ENCODE measurements around the gene SCAF11.
A peak's percentile ranks its signal among the peaks of the same experiment; 100 is the strongest.
"Not testable (repeated sequence)": the region's sequence is repeated elsewhere in the genome, so short reads cannot be mapped to it uniquely, and the experiment has no call there.

SCAF11 gene, protein sequence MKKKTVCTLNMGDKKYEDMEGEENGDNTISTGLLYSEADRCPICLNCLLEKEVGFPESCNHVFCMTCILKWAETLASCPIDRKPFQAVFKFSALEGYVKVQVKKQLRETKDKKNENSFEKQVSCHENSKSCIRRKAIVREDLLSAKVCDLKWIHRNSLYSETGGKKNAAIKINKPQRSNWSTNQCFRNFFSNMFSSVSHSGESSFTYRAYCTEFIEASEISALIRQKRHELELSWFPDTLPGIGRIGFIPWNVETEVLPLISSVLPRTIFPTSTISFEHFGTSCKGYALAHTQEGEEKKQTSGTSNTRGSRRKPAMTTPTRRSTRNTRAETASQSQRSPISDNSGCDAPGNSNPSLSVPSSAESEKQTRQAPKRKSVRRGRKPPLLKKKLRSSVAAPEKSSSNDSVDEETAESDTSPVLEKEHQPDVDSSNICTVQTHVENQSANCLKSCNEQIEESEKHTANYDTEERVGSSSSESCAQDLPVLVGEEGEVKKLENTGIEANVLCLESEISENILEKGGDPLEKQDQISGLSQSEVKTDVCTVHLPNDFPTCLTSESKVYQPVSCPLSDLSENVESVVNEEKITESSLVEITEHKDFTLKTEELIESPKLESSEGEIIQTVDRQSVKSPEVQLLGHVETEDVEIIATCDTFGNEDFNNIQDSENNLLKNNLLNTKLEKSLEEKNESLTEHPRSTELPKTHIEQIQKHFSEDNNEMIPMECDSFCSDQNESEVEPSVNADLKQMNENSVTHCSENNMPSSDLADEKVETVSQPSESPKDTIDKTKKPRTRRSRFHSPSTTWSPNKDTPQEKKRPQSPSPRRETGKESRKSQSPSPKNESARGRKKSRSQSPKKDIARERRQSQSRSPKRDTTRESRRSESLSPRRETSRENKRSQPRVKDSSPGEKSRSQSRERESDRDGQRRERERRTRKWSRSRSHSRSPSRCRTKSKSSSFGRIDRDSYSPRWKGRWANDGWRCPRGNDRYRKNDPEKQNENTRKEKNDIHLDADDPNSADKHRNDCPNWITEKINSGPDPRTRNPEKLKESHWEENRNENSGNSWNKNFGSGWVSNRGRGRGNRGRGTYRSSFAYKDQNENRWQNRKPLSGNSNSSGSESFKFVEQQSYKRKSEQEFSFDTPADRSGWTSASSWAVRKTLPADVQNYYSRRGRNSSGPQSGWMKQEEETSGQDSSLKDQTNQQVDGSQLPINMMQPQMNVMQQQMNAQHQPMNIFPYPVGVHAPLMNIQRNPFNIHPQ (N-terminal part only)

DNA sequence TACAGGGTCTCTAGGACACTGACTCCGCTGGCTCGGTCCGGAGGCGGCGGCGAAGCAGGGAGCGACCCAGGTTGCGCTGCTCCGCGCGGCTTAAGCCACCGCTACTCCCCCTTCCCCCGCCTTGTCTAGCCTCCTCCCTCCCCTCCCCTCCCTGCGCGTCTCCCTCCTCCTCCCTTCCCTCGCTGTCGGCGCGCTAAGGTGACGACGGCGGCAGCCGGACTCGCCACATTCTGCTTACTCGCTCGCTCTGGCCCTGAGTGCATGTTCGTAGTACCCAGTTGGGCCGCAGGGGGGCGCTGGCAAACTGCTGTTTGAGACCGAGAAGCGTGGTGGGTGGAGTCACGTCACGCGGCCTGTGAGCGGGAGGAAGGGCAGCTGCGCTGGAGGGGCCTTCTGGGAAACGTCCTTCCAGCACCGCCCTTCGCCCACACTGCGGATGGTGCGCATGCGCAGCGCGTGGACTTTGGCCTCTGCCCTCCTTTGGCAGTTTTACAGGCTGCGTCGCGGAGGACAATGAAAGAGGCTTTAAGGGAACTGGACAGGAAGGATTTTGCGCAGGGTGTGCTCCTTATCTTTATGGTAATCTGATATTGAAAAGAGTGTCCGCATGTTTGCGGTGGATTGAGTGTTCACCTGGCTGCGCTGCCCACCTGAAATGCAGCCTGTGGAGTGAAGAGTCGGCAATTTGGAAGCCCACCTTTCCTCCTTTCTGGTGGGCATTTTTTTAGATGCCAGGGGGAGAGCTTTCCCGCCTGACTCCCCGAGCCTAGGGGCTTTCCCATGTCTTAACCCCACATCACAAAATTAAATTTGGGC, at the start of gene SCAF11:
SCAF11 (minus strand) TSS at position 107 of the 816 bp plus-strand sequence. CDS start 26,407 bp downstream, outside the sequence.
- DNase-seq: peak; percentile 100

DNA sequence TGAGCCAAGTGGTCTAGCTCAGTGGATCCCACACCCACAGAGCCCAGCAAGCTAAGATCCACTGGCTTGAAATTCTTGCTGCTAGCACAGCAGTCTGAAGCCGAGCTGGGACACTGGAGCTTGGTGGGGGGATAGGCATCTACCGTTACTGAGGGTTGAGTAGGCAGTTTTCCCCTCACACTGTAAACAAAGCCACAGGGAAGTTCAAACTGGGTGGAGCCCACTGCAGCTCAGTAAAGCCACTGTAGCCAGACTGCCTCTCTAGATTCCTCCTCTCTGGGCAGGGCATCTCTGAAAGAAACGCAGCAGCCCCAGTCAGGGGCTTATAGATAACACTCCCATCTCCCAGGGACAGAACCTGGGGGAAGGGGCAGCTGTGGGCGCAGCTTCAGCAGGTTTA, 46.7 kb upstream of the SCAF11 start:
- not testable (repeated sequence) for DNase-seq

DNA sequence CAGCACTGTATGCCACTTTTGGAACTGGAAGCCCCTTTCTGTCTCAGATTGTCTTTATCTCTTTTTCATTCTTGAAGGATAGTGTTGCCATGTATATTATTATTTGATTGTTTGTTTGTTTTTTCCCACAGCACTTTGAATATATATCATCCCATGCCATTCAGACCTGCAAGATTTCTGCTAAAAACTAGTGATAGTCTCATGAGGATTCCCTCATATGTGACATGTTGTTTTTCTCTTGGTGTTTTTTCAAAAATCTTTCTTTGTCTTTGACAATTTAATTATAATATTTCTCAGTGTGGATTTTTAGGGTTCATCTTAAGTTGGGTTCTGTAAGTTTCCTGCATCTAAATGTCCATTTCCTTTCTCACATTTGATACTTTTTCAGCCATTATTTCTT, 36.8 kb upstream of the SCAF11 start:
- no peak for DNase-seq

- DNase-seq: no peak
These were observed 33.7 kb upstream of the SCAF11 start for GRCh38 chr12:46024099-46024498.

DNA sequence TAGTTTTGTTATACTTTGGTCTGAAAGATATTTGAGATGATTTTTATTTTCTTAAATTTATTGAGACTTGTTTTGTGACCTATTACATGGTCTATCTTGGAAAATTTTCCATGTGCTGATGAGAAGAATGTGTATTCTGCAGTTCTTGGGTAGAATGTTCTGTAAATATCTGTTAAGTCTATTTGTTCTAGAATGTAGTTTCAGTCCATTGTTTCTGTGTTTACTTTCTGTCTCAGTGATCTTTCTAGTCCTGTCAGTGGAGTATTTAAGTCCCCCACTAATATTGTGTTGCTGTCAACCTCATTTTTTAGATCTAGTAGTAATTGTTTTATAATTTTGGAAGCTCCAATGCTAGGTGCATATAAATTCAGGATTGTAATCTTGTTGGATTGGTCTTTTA, 30.4 kb upstream of the SCAF11 start:
- DNase-seq: no peak

DNA sequence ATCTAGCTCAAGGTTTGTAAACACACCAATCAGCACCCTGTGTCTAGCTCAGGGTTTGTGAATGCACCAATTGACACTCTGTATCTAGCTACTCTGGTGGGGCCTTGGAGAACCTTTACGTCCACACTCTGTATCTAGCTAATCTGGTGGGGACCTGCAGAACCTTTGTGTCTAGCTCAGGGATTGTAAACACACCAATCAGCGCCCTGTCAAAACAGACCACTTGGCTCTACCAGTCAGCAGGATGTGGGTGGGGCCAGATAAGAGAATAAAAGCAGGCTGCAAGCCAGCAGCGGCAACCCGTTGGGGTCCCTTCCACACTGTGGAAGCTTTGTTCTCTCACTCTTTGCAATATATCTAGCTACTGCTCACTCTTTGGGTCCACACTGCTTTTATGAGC, 28.3 kb upstream of the SCAF11 start:
- DNase-seq: not testable (repeated sequence)

DNA sequence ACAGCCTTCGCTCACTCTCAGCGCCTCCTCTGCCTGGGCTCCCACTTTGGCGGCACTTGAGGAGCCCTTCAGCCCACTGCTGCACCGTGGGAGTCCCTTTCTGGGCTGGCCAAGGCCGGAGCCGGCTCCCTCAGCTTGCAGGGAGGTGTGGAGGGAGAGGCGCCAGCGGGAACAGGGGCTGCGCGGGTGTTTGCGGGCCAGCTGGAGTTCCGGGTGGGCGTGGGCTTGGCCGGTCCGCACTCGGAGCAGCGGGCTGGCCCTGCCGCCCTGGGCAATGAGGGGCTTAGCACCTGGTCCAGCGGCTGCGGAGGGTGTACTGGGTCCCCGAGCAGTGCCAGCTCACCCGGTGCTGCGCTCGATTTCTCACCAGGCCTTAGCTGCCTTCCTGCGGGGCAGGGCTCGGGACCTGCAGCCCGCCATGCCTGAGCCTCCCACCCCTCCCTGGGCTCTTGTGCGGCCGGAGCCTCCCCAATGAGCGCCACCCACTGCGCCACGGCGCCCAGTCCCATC, 27.5 kb upstream of the SCAF11 start:
- DNase-seq: not testable (repeated sequence)

- DNase-seq: no peak
These were observed 15.4 kb upstream of the SCAF11 start for GRCh38 chr12:46005823-46006222.

DNA sequence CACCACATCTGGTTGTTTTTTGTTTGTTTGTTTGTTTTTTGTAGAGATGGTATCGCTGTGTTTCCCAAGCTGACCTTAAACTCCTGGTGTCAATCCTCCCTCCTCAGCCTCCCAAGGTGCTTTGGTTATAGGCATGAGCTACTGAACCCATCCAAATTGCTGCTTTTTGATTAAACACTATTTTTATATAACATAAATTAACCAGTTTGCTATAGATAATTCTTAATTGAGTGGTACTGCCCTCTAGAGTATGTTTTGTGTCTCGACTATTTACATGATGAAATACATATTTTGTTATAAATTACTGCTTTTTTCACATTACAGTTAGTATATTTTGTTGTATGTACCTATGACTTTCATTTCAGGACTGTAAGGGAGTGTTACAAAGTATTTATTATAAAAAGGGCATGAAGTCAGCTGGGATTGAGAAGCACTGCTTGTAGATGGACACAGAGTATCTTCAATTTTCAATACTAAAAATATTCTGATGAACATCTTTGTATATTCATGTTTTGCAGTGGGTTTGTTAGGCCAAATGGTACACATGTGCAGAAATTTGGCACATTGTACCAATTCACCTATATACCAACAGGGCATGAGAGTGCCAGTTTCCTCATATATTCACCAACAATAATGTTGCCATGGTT, 14.9 kb upstream of the SCAF11 start:
- peak; percentile 19 for DNase-seq

DNA sequence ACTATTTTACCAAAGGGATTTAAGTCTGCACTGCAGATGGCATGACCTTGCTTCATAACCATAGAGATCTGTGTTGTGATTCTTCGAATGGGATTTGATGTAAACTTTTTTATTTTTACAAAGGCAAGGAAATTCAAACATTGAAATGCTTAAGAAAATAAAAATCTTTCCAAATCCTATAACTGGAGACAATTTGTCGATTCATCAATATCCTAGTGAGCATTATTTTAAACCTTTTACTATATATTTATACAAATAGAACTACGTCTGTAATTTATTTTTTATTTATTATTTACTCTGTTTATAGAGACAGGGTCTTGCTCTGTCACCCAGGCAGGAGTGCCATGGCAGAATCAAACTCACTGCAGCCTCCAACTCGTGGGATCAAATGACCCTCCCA, 14.3 kb upstream of the SCAF11 start:
- no peak for DNase-seq

GRCh38 chr12:46000076-46000475, 9.7 kb upstream of the SCAF11 start:
- DNase-seq: not testable (repeated sequence)

DNA sequence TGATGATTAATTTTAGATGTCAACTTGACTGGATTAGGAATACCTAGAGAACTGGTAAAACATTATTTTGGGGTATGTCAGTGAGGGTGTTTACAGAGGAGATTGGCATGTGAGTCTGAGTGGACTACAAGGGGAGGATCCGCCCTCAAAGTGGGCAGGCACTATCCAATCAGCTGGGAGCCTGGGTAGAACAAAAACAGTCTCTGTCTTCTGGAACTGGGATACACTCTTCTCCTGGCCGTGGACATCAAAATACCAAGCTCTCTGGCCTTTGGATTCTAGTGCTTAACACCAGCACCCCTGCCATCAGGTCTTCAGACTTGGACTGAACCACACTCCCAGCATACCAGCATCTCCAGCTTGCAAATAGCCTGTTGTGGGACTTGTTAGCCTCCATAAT, 4.4 kb upstream of the SCAF11 start:
- DNase-seq: no peak

GRCh38 chr12:45991284-45992249, 1.2 kb upstream of the SCAF11 start:
- DNase-seq: peak; percentile 87

DNA sequence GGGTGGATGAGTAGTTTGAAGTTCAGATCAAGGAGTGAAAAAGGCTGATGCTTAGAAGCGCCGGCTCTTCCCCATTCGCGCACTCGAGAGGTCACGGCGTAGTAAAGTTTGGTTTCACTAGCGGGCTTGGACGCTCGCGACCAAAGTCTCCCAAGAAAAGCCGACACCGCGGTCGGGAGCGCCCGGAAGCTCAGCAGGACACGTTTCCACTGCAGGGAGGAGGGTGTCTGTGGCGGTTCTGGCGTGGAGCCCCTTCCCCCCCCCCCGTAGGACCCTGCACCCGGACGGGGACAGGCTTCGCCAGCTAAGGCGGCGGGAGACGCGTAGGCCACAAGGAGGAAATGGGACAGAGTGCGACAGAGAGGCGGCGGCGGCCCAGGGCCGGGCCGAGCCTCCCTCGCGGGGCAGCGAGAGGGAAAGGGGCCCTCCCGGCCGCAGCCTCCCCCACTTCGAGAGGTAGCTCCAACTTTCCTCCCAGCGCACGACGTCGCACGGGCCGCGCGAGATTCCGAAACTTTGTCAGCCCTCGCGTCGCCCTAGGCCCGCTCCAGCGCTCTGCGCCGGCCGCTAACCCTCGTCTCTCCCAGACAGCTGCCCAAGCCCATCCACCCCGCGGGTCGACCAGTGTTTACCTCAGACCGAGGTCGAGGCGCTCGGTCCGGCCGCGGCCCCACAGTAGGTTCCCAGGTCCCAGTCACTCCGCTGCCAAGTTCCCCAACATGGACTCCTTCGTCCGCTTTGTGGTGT, 480 bp downstream of the SCAF11 start:
- DNase-seq: peak; percentile 83

GRCh38 chr12:45989287-45989686, 1.1 kb downstream of the SCAF11 start:
- DNase-seq: peak; percentile 36

GRCh38 chr12:45988264-45988663, 2.1 kb downstream of the SCAF11 start:
- DNase-seq: peak; percentile 52

- DNase-seq: no peak
These were observed 3.0 kb downstream of the SCAF11 start for GRCh38 chr12:45987340-45987727.

DNA sequence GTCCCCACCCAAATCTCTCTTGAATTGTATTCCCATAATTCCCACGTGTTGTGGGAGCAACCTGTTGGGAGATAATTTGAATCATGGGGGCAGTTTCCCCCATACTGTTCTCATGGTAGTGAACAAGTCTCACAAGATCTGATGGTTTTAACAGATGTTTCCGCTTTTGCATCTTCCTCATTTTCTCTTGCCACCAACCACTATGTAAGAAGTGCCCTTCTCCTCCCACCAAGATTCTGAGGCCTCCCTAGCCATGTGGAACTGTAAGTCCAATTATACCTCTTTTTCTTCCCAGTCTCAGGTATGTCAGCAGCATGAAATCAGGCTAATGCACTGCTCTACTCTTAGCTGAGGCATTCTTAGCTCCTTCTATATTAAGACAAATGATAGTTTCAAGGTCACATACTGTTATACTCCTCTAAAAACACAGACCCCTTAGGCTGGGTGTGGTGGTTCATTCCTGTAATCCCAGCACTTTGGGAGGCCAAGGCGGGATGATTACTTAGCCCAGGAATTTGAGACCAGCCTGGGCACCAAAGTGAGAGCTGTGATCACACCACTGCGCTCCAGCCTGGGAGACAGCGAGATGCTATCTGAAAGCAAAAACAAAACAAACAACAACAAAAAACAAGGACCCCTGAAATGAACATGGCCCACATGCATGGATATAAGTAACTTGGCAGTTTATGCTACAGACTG, 3.6 kb downstream of the SCAF11 start:
- peak; percentile 77 for DNase-seq
